H9 (cell line): Measurements from ENCODE around the gene DCDC2. TPM values are rescaled to one million over a fixed set of nuclear protein-coding genes. Genes with fewer than 3 reads are reported as not detected.

Experiments
- DNase-seq: peaks from one replicate; pipeline ENCODE4 v3.0.0-alpha.2; 2017
- H2AFZ ChIP-seq: one replicate; pipeline ENCODE4 v1.6.1; 2013; ENCODE audit warnings: mild to moderate bottlenecking, low read length, control low read depth, moderate library complexity
- H2AK5ac ChIP-seq: 2 replicates; pipeline ENCODE4 v1.6.1; 2013; ENCODE audit warnings: low read length, control low read depth, mixed read lengths; ENCODE audit not compliant: insufficient read length
- H2BK120ac ChIP-seq: one replicate; pipeline ENCODE4 v1.6.1; 2013; ENCODE audit warnings: low read depth, mild to moderate bottlenecking, low read length, control low read depth, inconsistent platforms; ENCODE audit not compliant: poor library complexity, severe bottlenecking
- H2BK12ac ChIP-seq: 2 replicates; pipeline ENCODE4 v1.6.1; 2013; ENCODE audit warnings: low read length, control low read depth, mixed read lengths, low read depth; ENCODE audit not compliant: insufficient read length
- H2BK15ac ChIP-seq: 2 replicates; pipeline ENCODE4 v1.6.1; 2013; ENCODE audit warnings: low read depth, low read length, control low read depth
- H2BK20ac ChIP-seq: one replicate; pipeline ENCODE4 v1.6.1; 2013; ENCODE audit warnings: low read depth, mild to moderate bottlenecking, low read length, control low read depth, inconsistent platforms; ENCODE audit not compliant: poor library complexity, severe bottlenecking
- H2BK5ac ChIP-seq: 2 replicates; pipeline ENCODE4 v1.6.1; 2013; ENCODE audit warnings: low read length, control low read depth, mixed read lengths; ENCODE audit not compliant: insufficient read length
- H3K14ac ChIP-seq: 2 replicates; pipeline ENCODE4 v1.6.1; 2013; ENCODE audit warnings: low read length, control low read depth; ENCODE audit not compliant: insufficient read depth
- H3K18ac ChIP-seq: 2 replicates; pipeline ENCODE4 v1.6.1; 2013; ENCODE audit warnings: low read depth, mild to moderate bottlenecking, mixed read lengths, low read length, control low read depth; ENCODE audit not compliant: insufficient read length
- H3K23ac ChIP-seq: 2 replicates; pipeline ENCODE4 v1.6.1; 2013; ENCODE audit warnings: low read length, control low read depth, mixed read lengths, low read depth; ENCODE audit not compliant: insufficient read length
- H3K23me2 ChIP-seq: 2 replicates; pipeline ENCODE4 v1.6.1; 2013; ENCODE audit warnings: low read depth, mild to moderate bottlenecking, mixed read lengths, low read length, control low read depth; ENCODE audit not compliant: insufficient read length, poor library complexity, severe bottlenecking
- H3K27ac ChIP-seq: 2 replicates; pipeline ENCODE4 v1.5.1; 2013; ENCODE audit warnings: low read length, control low read depth, mixed read lengths, low read depth; ENCODE audit not compliant: insufficient read length
- H3K27me3 ChIP-seq: 2 replicates; pipeline ENCODE4 v1.6.1; 2013; ENCODE audit warnings: low read length, control low read depth, inconsistent platforms; ENCODE audit not compliant: insufficient read depth
- H3K4ac ChIP-seq: 2 replicates; pipeline ENCODE4 v1.6.1; 2013; ENCODE audit warnings: low read depth, mild to moderate bottlenecking, control low read depth, inconsistent platforms, low read length, moderate library complexity
- H3K4me1 ChIP-seq: 2 replicates; pipeline ENCODE4 v1.6.1; 2013; ENCODE audit warnings: low read length, control low read depth, inconsistent platforms; ENCODE audit not compliant: insufficient read depth
- H3K4me2 ChIP-seq: 2 replicates; pipeline ENCODE4 v1.6.1; 2013; ENCODE audit warnings: low read length, control low read depth, mixed read lengths; ENCODE audit not compliant: insufficient read length, insufficient read depth
- H3K56ac ChIP-seq: 2 replicates; pipeline ENCODE4 v1.6.1; 2013; ENCODE audit warnings: low read depth, mild to moderate bottlenecking, mixed read lengths, low read length, control low read depth; ENCODE audit not compliant: insufficient read length
- H3K79me1 ChIP-seq: 2 replicates; pipeline ENCODE4 v1.6.1; 2013; ENCODE audit warnings: low read depth, mild to moderate bottlenecking, moderate library complexity, low read length, control low read depth, inconsistent platforms; ENCODE audit not compliant: insufficient read depth, poor library complexity, severe bottlenecking
- H3K79me2 ChIP-seq: 2 replicates; pipeline ENCODE4 v1.6.1; 2013; ENCODE audit warnings: low read length, control low read depth, inconsistent platforms; ENCODE audit not compliant: insufficient read depth
- H3K9ac ChIP-seq: 2 replicates; pipeline ENCODE4 v1.6.1; 2013; ENCODE audit warnings: low read length, control low read depth, mixed read lengths; ENCODE audit not compliant: insufficient read length; ENCODE audit errors: extremely low read depth
- H3K9me3 ChIP-seq: one replicate; pipeline ENCODE4 v1.6.1; 2013; ENCODE audit warnings: low read depth, low read length, inconsistent platforms; ENCODE audit not compliant: control insufficient read depth
- H3T11ph ChIP-seq: one replicate; pipeline ENCODE4 v1.6.1; 2013; ENCODE audit warnings: mild to moderate bottlenecking, low read length, control low read depth, inconsistent platforms
- H4K20me1 ChIP-seq: one replicate; pipeline ENCODE4 v1.6.1; 2013; ENCODE audit not compliant: control insufficient read depth, insufficient read length, insufficient read depth
- H4K5ac ChIP-seq: 2 replicates; pipeline ENCODE4 v1.6.1; 2013; ENCODE audit warnings: low read depth, mild to moderate bottlenecking, mixed read lengths, low read length, control low read depth; ENCODE audit not compliant: insufficient read length
- H4K8ac ChIP-seq: replicated peaks from 2 replicates; pipeline ENCODE4 v1.6.1; 2013; ENCODE audit warnings: low read length, control low read depth, mixed read lengths, low read depth; ENCODE audit not compliant: insufficient read length
- H4K91ac ChIP-seq: 2 replicates; pipeline ENCODE4 v1.6.1; 2013; ENCODE audit warnings: low read depth, mild to moderate bottlenecking, moderate library complexity, mixed read lengths, low read length, control low read depth; ENCODE audit not compliant: insufficient read length
- H3K27ac Mint-ChIP-seq, 3 experiments: 2 replicates in 2 of 3; 3 replicates in 1 of 3; pipeline ENCODE4 v1.8.0; 2020 to 2021; ENCODE audit warnings: mixed read lengths in 3 of 3, mild to moderate bottlenecking in 1 of 3, moderate library complexity in 1 of 3
- H3K27me3 Mint-ChIP-seq: 2 replicates; pipeline ENCODE4 v1.8.0; 2021; ENCODE audit warnings: low read depth, mild to moderate bottlenecking, moderate library complexity, mixed read lengths
- H3K36me3 Mint-ChIP-seq, 3 experiments: 2 replicates in 2 of 3; 3 replicates in 1 of 3; pipeline ENCODE4 v1.8.0; 2020 to 2021; ENCODE audit warnings: low read depth in 3 of 3, mixed read lengths in 3 of 3; ENCODE audit not compliant: insufficient read depth in 1 of 3
- H3K4me1 Mint-ChIP-seq, 2 experiments: 2 replicates each; pipeline ENCODE4 v1.8.0; 2020; ENCODE audit warnings: mixed read lengths in 2 of 2
- H3K4me3 Mint-ChIP-seq, 2 experiments: 2 replicates in 1 of 2; 3 replicates in 1 of 2; pipeline ENCODE4 v1.8.0; 2020 to 2021; ENCODE audit warnings: mild to moderate bottlenecking in 2 of 2, mixed read lengths in 2 of 2, moderate library complexity in 1 of 2
- H3K9me3 Mint-ChIP-seq, 2 experiments: 2 replicates in 1 of 2; 3 replicates in 1 of 2; pipeline ENCODE4 v1.8.0; 2020; ENCODE audit warnings: mild to moderate bottlenecking in 2 of 2, mixed read lengths in 2 of 2, moderate library complexity in 1 of 2
- CTCF ChIP-seq: fragments of 200-600 bp; sonication (generic); conservative IDR thresholded peaks from 3 replicates; pipeline ENCODE4 v1.8.0; 2021; ENCODE audit warnings: antibody characterized with exemption, mild to moderate bottlenecking
- WGBS: extraction: QIAGEN DNeasy Blood & Tissue Kit; methylation state at CpG from one replicate; pipeline ENCODE4 v1.1.7; 2013; ENCODE audit warnings: missing lambda C conversion rate, low lambda C conversion rate, mixed read lengths; ENCODE audit not compliant: insufficient read length; ENCODE audit errors: extremely low coverage; 5-methylcytosine and 5-hydroxymethylcytosine counted together
- total RNA-seq: library from RNA; stranded (reverse); gene quantifications from 2 replicates; pipeline ENCODE4 v1.2.1, GENCODE V29; 2021

DCDC2 gene
- total RNA-seq, 1 experiment from 2014 or later: 0.59 TPM

GRCh38 chr6:24219670-24220069, 138.2 kb downstream of the DCDC2 start:
- H4K20me1 ChIP-seq: no peaks in the 10 kb centered on the region
- no peaks in the 10 kb centered on the region for H3K9me3 ChIP-seq
- H2AK5ac ChIP-seq: no peak overlapping the region
- no peak overlapping the region for H3K23ac ChIP-seq
- no peak overlapping the region for H4K91ac ChIP-seq
- Mint-ChIP-seq H3K9me3 (no peaks in the 10 kb centered on the region), H3K4me3 (no peak overlapping the region), H3K27me3 (no peaks in the 10 kb centered on the region), H3K4me1 (no peaks in the 10 kb centered on the region), H3K36me3 (no peaks in the 10 kb centered on the region), H3K27ac (no peak overlapping the region; a peak in 1 of 7 replicates)
- no peak for DNase-seq
- no peak overlapping the region for H2AFZ ChIP-seq
- H2BK12ac ChIP-seq: no peak overlapping the region
- H3K4ac ChIP-seq: no peak overlapping the region
- H3K27ac ChIP-seq: no peak overlapping the region
- no CpG with 5 or more reads among the region's 3 CpGs for WGBS
- no peak overlapping the region for H2BK20ac ChIP-seq
- no peak overlapping the region for H3K56ac ChIP-seq
- H3K4me1 ChIP-seq: peaks cover 8% of the 10 kb centered on the region; the same call in 1 of the 2 replicates
- no peaks in the 10 kb centered on the region for H3K27me3 ChIP-seq
- H4K5ac ChIP-seq: no peak overlapping the region
- no peaks in the 10 kb centered on the region for H3K79me1 ChIP-seq
- no peak overlapping the region for H2BK5ac ChIP-seq
- H3K14ac ChIP-seq: no peak overlapping the region
- no peak overlapping the region for H3K9ac ChIP-seq
- H2BK120ac ChIP-seq: no peak overlapping the region
- no peak overlapping the region for H3K4me2 ChIP-seq
- no peak overlapping the region for H3T11ph ChIP-seq
- no peak for TF ChIP-seq CTCF
- H3K23me2 ChIP-seq: no peaks in the 10 kb centered on the region
- H2BK15ac ChIP-seq: no peak overlapping the region
- H3K18ac ChIP-seq: no peak overlapping the region
- no peaks in the 10 kb centered on the region for H3K79me2 ChIP-seq
- no peak overlapping the region for H4K8ac ChIP-seq
